Activated CD4-positive, alpha-beta T cell treated with anti-CD3 and anti-CD28 coated beads, Interleukin-2, amount 10 ng/mL, durations not matched to agents 24 days and 14 days (primary cell): Measurements from ENCODE around the gene RGS5. TPM values are rescaled to one million over a fixed set of nuclear protein-coding genes. Genes with fewer than 3 reads are reported as not detected.
"Not testable (repeated sequence)": the region's sequence is repeated elsewhere in the genome, so short reads cannot be mapped to it uniquely, and the experiment has no call there.

Experiments
- DNase-seq: peaks from one replicate; pipeline ENCODE4 v3.0.0; 2022
- H3K27ac Mint-ChIP-seq: one replicate; pipeline ENCODE4 v1.8.0; 2022; ENCODE audit warnings: mild to moderate bottlenecking, mixed read lengths
- H3K27me3 Mint-ChIP-seq: one replicate; pipeline ENCODE4 v1.8.0; 2022; ENCODE audit warnings: mixed read lengths
- H3K36me3 Mint-ChIP-seq: one replicate; pipeline ENCODE4 v1.8.0; 2022; ENCODE audit warnings: low read depth, mild to moderate bottlenecking, mixed read lengths
- H3K4me1 Mint-ChIP-seq: one replicate; pipeline ENCODE4 v1.8.0; 2021; ENCODE audit warnings: mixed read lengths
- H3K4me3 Mint-ChIP-seq: one replicate; pipeline ENCODE4 v1.8.0; 2022; ENCODE audit warnings: mild to moderate bottlenecking, moderate library complexity, mixed read lengths
- H3K9me3 Mint-ChIP-seq: one replicate; pipeline ENCODE4 v1.8.0; 2021; ENCODE audit warnings: mixed read lengths
- intact Hi-C: fragments of 100-400 bp; cut with micrococcal nuclease; formaldehyde crosslinking; loops from one replicate; pipeline ENCODE4 v1.15.1; 2023
- total RNA-seq: library from RNA; stranded (reverse); gene quantifications from 2 replicates; pipeline ENCODE4 v1.2.3, GENCODE V29; 2022

RGS5 gene, protein sequence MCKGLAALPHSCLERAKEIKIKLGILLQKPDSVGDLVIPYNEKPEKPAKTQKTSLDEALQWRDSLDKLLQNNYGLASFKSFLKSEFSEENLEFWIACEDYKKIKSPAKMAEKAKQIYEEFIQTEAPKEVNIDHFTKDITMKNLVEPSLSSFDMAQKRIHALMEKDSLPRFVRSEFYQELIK
- total RNA-seq = 0.95 and 2.8 TPM in 2 replicates

DNA sequence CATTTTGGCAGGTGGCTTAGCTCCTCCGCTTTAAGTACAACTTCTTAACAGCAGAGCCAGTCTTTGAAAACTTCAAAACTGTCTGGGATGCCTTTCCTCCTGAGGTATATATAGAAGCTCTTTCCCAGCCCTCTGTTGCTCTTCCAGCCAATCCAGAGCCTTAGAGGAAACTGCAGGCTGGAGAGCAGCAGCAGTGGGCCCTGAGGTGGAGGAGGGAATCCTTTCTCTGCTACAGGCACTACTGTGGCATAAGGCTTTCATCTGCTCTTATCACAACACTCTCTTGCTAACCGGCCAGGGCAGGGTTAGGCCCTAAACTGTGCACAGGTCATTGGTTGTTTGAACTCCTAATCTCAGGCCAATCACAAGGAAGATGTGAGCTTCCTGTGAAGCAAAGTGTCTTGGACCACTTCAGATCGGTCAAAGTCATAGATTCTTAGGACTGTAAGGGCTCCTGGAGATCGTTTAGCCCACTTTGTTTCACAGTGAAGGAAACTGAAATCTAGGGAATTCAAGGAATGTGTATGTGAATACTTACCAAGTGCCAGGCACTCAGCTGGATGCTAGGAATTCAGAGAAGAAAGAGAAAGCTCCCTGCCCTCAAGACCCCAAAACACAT lies at the start of gene RGS5:
Gene RGS5, minus strand, starts transcription at position 84 of the 619 bp plus-strand sequence. Its CDS starts 81 bp downstream, at position 3.
- H3K27me3 Mint-ChIP-seq = peaks cover 1% of the 10 kb centered on the region
- no peaks in the 10 kb centered on the region for H3K4me1 Mint-ChIP-seq
- H3K36me3 Mint-ChIP-seq = no peaks in the 10 kb centered on the region
- DNase-seq = no peak
- intact Hi-C loops = no loop called here
- H3K4me3 Mint-ChIP-seq = no peak within 1 kb of the TSS
- H3K9me3 Mint-ChIP-seq = no peaks in the 10 kb centered on the region
- no peak within 1 kb of the TSS for H3K27ac Mint-ChIP-seq

DNA sequence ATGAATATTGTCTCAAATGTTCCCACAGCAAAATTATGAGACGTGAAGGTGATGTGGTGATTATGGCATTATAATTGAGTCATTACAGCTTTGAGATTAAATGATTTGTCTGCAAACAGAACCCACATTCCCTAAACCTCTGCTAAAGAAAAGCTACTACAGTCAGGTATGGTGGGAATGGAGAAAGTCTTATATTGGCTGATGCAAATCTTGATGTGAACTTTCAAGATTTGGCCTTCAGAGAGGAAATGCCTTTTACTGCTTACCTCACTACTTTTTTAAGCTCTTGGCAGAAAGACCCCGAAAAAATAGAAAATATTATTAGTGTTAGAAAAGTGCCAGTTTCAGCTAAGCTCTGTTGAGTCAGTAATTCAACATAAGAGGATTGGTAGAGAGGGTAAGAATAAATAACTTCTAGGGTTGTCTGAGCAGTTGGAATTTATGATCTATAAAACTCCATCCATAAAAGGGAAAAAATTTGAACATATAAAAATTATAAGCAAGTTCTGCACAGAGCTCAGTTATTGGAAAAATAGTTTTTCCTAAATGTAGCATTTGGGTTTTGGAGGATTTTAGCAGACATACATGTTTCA lies 47.8 kb upstream of the RGS5 start:
- Mint-ChIP-seq H3K4me3 (no peak overlapping the region), H3K27ac (no peak overlapping the region), H3K4me1 (no peaks in the 10 kb centered on the region), H3K36me3 (no peaks in the 10 kb centered on the region), H3K9me3 (no peaks in the 10 kb centered on the region), H3K27me3 (no peaks in the 10 kb centered on the region)
- DNase-seq = no peak
- intact Hi-C loops = no loop called here

DNA sequence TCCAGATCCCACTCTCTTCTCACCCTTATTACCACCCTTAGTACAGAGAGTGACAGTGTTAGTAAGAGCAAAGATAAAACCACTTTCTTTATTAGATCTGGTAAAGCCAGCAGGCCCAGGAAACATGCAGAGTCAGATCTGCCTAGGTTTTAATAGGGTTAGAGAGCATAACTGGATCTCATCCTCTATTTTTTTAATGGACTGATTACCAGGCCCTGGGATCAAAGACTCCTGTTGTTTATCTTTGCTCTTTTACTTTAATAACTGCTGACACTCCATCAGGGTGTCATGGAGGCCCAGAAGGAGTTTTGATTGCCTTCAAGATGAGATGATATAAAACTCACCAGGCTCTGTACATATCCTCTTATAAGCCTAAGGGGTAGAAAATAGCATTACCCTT lies 45.3 kb upstream of the RGS5 start:
- Mint-ChIP-seq H3K27me3 (no peaks in the 10 kb centered on the region), H3K36me3 (no peaks in the 10 kb centered on the region), H3K4me1 (no peaks in the 10 kb centered on the region), H3K27ac (no peak overlapping the region), H3K9me3 (no peaks in the 10 kb centered on the region), H3K4me3 (no peak overlapping the region)
- no peak for DNase-seq
- intact Hi-C loops = no loop called here

DNA sequence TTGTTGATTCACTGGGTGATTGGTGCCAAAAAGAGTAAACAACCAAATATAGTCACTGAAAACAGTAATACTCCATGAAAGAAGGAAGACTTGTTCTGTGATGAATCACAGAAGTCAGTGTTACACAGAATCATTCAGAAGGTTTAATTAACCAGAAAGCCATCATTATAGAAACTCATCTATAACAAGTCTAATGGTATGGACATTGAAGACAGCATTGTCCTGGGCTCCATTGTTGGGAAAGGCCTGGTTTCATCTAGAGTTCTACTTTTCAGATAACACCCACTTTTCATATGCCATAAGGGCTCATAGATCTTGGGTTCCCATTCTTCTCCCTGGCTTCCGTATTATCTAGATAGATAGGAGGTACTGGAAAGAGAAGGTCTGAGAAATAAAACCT lies 41.9 kb upstream of the RGS5 start:
- H3K27ac Mint-ChIP-seq, H3K9me3 Mint-ChIP-seq, DNase-seq, H3K4me3 Mint-ChIP-seq, intact Hi-C loops, H3K36me3 Mint-ChIP-seq, H3K4me1 Mint-ChIP-seq, H3K27me3 Mint-ChIP-seq: not testable (repeated sequence)

DNA sequence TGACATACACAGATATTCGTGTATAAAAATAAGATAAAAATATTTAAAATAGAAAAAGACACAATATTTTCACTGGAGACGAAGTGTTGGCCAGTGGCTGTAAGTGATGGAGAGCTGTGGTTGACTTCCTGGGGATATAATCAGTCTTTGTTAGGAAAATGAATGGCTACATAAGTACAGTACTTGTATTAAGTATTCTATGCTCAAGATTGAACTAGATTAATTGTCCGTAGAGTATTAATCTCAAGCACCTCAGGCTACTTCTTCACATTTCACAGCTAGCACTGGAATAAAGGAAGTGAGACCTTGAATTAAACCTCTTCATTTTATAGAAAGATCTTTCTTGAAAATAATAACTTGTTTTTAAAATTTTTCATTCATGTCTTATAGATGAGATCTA lies 39.0 kb upstream of the RGS5 start:
- H3K27ac Mint-ChIP-seq = no peak overlapping the region
- no peaks in the 10 kb centered on the region for H3K4me1 Mint-ChIP-seq
- H3K36me3 Mint-ChIP-seq = no peaks in the 10 kb centered on the region
- H3K9me3 Mint-ChIP-seq = no peaks in the 10 kb centered on the region
- H3K27me3 Mint-ChIP-seq = no peaks in the 10 kb centered on the region
- no peak overlapping the region for H3K4me3 Mint-ChIP-seq
- intact Hi-C loops = no loop called here
- DNase-seq = no peak

DNA sequence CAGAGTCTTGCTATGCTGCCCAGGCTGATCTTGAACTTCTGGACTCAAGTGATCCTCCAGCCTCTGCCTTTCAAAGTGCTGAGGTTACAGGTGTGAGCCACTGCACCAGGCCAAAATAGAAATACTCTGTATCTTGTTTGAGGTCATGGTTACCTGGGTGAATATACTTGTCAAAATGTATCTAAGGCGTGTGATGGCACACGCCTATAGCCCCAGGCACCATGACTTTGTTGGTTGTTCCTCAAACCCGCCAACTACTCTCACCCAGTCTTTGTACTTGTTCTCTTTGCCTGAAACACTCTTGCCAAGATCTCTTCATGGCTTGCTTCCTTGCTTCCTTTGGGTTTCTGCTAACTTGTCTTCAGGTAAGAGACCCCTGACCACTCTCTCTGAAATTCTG lies 38.0 kb upstream of the RGS5 start:
- no peaks in the 10 kb centered on the region for H3K4me1 Mint-ChIP-seq
- DNase-seq = no peak
- no peak overlapping the region for H3K27ac Mint-ChIP-seq
- H3K4me3 Mint-ChIP-seq = no peak overlapping the region
- H3K27me3 Mint-ChIP-seq = no peaks in the 10 kb centered on the region
- no peaks in the 10 kb centered on the region for H3K36me3 Mint-ChIP-seq
- H3K9me3 Mint-ChIP-seq = no peaks in the 10 kb centered on the region
- intact Hi-C loops = no loop called here

DNA sequence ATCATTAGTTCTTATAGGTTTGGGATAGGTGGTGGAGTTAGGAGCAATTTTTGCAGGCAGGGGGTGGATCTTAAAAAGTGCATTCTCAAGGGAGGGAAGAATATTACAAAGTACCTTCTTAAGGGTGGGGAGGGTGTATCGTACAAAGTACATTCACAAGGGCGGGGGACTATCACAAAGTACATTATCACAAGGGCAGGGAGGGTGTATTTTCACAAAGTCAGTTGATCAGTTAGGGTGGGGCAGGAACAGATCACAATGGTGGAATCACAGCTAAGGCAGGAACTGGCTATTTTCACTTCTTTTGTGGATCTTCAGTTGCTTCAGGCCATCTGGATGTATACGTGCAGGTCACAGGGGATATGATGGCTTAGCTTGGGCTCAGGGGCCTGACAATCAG lies 30.9 kb upstream of the RGS5 start:
- DNase-seq, H3K36me3 Mint-ChIP-seq, H3K27me3 Mint-ChIP-seq, intact Hi-C loops, H3K27ac Mint-ChIP-seq, H3K9me3 Mint-ChIP-seq, H3K4me1 Mint-ChIP-seq, H3K4me3 Mint-ChIP-seq: not testable (repeated sequence)

DNA sequence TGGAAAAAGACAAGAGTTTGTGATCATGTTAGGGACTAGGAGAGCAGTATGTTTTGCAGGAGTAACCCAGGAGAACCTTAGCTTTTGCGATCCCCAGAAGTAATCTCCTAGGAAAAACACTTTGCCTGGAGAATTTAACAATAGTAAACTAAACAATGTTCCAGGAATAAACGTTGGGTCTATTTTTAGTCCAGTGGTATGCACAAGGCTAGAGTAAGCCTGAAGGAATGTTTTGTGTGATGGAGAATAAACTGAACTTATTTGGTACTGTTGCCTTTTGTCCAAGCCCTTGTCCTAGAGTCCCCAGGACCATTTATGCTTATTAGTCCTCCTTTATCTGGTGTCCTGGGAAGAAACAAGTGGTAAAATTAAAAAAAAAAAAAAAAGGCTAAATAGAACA lies 28.7 kb upstream of the RGS5 start:
- Mint-ChIP-seq H3K27ac (no peak overlapping the region), H3K27me3 (no peaks in the 10 kb centered on the region), H3K36me3 (no peaks in the 10 kb centered on the region), H3K4me1 (no peaks in the 10 kb centered on the region), H3K4me3 (no peak overlapping the region), H3K9me3 (no peaks in the 10 kb centered on the region)
- intact Hi-C loops = no loop called here
- DNase-seq = no peak

DNA sequence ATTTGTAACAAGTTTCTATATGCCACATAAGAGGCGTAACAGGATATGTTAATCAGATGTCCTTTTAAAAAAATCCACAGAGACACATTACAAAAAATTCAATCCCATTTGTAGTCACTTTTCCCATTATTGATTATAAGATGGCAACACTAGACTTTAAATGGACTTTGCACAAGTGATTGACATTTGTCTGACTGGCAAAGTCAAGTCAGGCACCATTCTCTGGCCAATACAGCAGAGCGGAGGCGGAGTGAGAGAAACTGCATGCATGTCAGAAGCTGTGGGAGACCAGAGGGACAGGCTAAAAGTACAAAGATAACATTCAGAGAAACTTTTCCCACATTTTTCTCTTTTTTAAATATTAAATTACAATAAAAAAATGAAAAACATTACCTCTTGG lies 28.1 kb upstream of the RGS5 start:
- H3K27ac Mint-ChIP-seq = no peak overlapping the region
- intact Hi-C loops = no loop called here
- no peaks in the 10 kb centered on the region for H3K27me3 Mint-ChIP-seq
- no peaks in the 10 kb centered on the region for H3K9me3 Mint-ChIP-seq
- H3K4me1 Mint-ChIP-seq = no peaks in the 10 kb centered on the region
- no peak overlapping the region for H3K4me3 Mint-ChIP-seq
- no peak for DNase-seq
- no peaks in the 10 kb centered on the region for H3K36me3 Mint-ChIP-seq

DNA sequence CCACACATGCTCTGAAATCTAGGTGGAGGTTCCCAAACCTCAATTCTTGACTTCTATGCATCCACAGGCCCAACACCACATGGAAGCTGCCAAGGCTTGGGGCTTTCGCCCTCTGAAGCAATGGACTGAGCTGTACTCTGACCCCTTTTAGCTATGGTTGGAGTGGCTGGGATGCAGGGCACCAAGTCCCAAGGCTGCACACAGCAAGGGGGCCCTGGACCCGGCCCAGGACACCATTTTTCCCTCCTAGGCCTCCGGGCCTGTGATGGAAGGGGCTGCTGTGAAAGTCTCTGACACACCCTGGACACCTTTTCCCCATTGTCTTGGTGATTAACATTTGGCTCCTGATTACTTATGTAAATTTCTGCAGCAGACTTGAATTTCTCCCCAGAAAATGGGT lies 25.6 kb upstream of the RGS5 start:
- intact Hi-C loops, H3K9me3 Mint-ChIP-seq, H3K36me3 Mint-ChIP-seq, H3K4me1 Mint-ChIP-seq, H3K27ac Mint-ChIP-seq, H3K27me3 Mint-ChIP-seq, H3K4me3 Mint-ChIP-seq, DNase-seq: not testable (repeated sequence)

DNA sequence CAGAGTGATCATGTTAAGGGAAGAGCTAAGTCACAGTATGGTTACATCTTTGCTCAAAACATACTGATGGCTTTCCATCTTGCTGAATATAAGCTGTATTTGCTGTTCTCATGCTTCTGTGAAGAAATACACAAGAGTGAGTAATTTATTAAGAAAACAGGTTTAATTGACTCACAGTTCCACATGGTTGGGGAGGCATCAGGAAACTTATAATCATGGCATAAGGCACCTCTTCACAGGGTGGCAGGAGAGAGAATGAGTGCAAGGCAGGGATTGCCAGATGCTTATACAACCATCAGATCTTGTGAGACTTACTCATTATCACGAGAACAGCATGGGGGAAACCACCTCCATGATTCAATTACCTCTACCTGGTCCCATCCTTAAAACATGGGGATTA lies 24.4 kb upstream of the RGS5 start:
- Mint-ChIP-seq H3K4me1 (no peaks in the 10 kb centered on the region), H3K36me3 (no peaks in the 10 kb centered on the region)

DNA sequence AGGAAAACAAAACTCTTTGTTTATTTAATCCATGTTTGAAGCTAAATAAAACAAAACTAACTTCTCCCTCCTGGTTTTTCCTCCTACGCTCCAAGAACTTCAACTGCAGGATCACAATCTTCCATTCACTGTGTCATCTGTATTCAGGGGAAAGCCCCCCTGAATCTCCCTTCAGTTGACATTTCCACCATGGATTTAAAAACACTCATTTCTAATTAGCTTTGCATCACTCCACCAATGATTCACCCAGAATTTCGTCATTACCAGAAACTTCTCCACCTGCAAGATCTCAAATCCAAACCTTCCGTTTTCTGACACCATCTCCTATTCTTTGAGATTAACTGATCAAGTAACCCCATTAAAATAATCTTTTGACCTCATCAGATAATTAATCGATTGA lies 10.9 kb upstream of the RGS5 start:
- Mint-ChIP-seq H3K4me1 (no peaks in the 10 kb centered on the region), H3K27ac (no peak overlapping the region), H3K27me3 (peaks cover 12% of the 10 kb centered on the region), H3K4me3 (no peak overlapping the region), H3K9me3 (no peaks in the 10 kb centered on the region), H3K36me3 (no peaks in the 10 kb centered on the region)
- no peak for DNase-seq
- intact Hi-C loops = no loop called here

More for the DNA sequence above, 24.4 kb upstream of the RGS5 start:
- Mint-ChIP-seq H3K4me3 (no peak overlapping the region), H3K9me3 (no peaks in the 10 kb centered on the region), H3K27me3 (no peaks in the 10 kb centered on the region), H3K27ac (no peak overlapping the region)
- no peak for DNase-seq
- intact Hi-C loops = no loop called here

DNA sequence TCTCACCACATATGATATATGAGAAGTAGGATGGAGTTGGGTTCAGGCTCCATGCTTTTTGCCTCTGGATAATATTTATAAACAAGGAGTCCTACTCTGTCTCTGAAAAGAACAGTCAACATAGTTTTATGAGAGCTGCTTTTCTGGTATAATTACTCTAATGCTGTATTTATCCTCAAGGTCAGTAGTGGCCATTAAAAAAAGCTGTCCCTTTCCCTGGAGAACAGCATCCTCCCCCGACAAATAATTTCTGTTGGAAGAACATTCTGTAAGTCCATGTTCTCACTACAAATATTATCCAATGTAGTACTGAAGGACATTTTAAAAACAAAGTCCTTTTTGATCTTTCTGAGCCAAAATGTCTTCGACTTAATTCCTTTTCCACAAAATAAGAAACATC lies 9.0 kb upstream of the RGS5 start:
- no peak overlapping the region for H3K27ac Mint-ChIP-seq
- H3K4me1 Mint-ChIP-seq = no peaks in the 10 kb centered on the region
- H3K4me3 Mint-ChIP-seq = no peak overlapping the region
- no peak for DNase-seq
- H3K36me3 Mint-ChIP-seq = no peaks in the 10 kb centered on the region
- no peaks in the 10 kb centered on the region for H3K9me3 Mint-ChIP-seq
- intact Hi-C loops = no loop called here
- H3K27me3 Mint-ChIP-seq = peaks cover 12% of the 10 kb centered on the region

DNA sequence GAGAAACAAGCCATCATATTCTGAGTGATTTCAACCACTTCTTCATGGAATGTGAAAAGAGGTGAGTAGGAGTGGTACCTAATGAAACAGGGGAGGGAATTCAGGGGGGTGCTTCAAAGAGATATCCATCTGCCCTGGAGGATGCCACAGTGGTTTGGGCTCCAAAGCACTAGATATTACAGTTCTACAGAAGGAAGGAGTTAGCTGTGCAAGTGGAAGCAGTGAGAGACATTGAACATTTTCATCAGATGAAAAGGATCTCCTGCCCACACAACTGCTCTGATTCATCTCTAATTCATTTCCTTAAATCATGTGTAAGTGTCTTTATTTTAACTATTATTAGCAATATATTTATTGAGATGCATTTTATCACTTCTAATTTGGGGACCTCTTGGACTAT lies 2.8 kb upstream of the RGS5 start:
- Mint-ChIP-seq H3K9me3 (no peaks in the 10 kb centered on the region), H3K27ac (no peak overlapping the region), H3K4me3 (no peak overlapping the region), H3K4me1 (no peaks in the 10 kb centered on the region), H3K36me3 (no peaks in the 10 kb centered on the region), H3K27me3 (peaks cover 3% of the 10 kb centered on the region)
- intact Hi-C loops = no loop called here
- no peak for DNase-seq

DNA sequence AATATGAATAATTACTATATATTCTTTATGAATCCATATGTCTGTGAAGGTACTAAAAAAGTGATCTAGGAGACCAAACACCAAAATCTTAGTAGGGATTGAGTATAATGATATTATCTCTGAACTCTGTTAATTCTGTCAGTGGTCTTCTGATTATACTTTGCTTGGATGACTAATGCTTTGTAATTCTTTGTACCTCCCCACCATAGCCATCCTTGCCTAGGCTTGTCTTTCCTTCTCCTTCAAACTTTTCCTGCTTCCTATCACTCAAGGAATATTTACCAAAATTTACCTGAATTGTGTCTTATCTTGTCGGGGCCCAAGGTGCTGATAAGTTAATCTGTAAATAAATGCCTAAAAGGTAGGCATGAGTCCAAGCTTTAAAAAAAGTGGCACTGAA lies 845 bp upstream of the RGS5 start:
- no peak overlapping the region for H3K4me3 Mint-ChIP-seq
- no peak overlapping the region for H3K27ac Mint-ChIP-seq
- no peaks in the 10 kb centered on the region for H3K36me3 Mint-ChIP-seq
- intact Hi-C loops = no loop called here
- DNase-seq = no peak
- no peaks in the 10 kb centered on the region for H3K4me1 Mint-ChIP-seq
- H3K9me3 Mint-ChIP-seq = no peaks in the 10 kb centered on the region
- peaks cover 1% of the 10 kb centered on the region for H3K27me3 Mint-ChIP-seq
